Fibroblast of mammary gland (primary cell): ENCODE data around the gene DMXL1.

Experiments used
- DNase-seq: peaks from one replicate; pipeline ENCODE4 v3.0.0-alpha.2; 2010; ENCODE audit warnings: low read depth
- H3K4me3 ChIP-seq: 2 replicates; pipeline ENCODE4 v1.5.1; 2011; ENCODE audit warnings: low read depth, mild to moderate bottlenecking, low read length, moderate library complexity; ENCODE audit not compliant: control insufficient read depth
- TF ChIP-seq, protein P1 (sequence below): conservative IDR thresholded peaks from 2 replicates; pipeline ENCODE4 v1.5.1; 2011; ENCODE audit warnings: low read depth, low read length, inconsistent platforms; ENCODE audit not compliant: control insufficient read depth, insufficient read depth

DMXL1 gene, protein sequence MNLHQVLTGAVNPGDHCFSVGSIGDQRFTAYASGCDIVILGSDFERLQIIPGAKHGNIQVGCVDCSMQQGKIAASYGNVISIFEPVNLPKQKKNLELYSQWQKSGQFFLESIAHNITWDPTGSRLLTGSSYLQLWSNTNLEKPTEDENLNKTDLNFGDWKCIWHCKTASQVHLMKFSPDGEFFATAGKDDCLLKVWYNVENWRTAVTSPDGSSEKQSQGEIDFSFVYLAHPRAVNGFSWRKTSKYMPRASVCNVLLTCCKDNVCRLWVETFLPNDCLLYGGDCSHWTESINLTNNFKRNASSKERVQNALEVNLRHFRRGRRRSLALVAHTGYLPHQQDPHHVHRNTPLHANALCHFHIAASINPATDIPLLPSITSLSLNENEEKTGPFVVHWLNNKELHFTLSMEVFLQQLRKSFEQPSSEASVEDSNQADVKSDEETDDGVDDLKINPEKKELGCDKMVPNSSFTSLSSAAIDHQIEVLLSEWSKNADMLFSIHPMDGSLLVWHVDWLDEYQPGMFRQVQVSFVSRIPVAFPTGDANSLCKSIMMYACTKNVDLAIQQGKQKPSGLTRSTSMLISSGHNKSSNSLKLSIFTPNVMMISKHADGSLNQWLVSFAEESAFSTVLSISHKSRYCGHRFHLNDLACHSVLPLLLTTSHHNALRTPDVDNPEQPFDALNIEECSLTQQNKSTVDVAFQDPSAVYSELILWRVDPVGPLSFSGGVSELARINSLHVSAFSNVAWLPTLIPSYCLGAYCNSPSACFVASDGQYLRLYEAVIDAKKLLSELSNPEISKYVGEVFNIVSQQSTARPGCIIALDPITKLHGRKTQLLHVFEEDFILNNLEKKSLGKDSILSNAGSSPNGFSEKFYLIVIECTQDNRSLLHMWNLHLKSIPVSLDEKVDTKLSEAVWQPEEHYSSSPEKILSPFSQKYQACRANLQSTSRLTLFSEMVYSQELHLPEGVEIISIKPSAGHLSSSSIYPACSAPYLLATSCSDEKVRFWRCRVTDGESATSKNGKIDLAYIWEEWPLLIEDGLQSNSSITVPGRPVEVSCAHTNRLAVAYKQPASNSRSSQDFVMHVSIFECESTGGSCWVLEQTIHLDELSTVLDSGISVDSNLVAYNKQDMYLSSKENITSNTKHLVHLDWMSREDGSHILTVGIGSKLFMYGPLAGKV (N-terminal part only)

DNA sequence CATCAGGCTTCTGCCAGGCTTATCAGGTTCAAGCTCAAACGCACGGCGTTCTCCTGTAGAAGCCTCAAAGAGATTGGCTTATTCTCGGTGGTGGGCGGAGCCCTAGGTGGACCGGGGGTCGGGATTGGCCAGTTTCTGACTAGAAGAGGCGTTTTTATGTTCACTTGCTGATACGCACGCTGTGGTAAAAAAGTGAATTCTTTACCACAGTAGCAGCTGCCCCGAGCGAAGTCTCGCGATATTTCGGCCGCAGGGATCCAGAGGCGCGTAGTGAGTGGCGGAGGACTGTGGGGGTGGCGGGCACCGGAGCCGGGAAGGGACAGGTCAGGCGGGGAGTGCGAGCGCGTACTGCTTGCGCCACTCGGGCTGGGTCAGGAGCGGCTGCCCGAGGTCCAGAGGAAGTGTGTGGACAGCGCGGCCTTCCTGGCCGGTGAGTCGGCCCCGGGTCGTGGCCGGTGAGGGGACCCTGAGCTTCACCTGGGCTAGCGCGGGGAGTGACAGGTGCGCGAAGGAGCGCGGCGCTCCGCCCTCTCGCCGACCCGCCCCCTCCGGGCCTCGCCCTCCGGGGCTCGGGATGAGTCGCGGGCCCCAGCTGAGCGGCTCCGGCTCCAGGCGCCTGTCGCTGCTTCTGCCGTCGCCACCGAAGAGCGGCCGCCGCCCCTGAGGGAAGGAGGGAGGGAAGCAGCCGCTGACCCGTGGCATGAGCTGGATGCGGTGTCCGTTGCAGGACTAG lies at the start of gene DMXL1:
Gene DMXL1, plus strand, starts transcription at position 260 of the 733 bp plus-strand sequence. CDS start 483 bp downstream, outside the sequence.
- TF ChIP-seq, protein P1, sequence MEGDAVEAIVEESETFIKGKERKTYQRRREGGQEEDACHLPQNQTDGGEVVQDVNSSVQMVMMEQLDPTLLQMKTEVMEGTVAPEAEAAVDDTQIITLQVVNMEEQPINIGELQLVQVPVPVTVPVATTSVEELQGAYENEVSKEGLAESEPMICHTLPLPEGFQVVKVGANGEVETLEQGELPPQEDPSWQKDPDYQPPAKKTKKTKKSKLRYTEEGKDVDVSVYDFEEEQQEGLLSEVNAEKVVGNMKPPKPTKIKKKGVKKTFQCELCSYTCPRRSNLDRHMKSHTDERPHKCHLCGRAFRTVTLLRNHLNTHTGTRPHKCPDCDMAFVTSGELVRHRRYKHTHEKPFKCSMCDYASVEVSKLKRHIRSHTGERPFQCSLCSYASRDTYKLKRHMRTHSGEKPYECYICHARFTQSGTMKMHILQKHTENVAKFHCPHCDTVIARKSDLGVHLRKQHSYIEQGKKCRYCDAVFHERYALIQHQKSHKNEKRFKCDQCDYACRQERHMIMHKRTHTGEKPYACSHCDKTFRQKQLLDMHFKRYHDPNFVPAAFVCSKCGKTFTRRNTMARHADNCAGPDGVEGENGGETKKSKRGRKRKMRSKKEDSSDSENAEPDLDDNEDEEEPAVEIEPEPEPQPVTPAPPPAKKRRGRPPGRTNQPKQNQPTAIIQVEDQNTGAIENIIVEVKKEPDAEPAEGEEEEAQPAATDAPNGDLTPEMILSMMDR: no peak
- peak within 1 kb of the TSS; percentile 88 for H3K4me3 ChIP-seq
- DNase-seq: peak; percentile 99

DNA sequence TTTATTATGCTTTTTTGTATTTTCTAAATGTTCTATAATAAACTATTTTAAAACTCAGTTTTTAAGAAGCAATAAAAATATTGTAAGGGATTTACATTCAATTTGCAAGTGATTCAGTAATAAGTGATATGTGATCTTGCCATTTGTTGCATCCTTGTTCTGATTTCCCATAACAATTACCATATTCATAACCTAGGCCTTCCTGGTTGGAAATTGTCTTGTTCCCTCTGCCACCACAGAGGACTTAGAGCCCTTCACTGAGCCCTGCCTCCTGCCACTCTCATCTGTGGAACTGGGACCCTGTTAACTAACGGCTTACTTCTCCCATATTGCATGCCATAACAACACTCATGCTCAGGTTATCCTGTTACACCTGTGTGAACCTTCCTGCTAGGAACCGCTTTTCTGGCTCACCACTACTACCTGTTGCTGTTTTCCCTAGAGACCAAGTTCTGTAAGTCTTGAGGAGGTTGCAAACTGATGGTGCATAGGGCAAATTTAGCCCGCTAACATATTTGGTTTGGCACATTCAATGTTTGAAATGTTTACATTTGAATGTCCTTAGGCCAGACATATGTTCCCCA lies 49.6 kb upstream of the DMXL1 start:
- TF ChIP-seq, protein P1: no peak
- no peak overlapping the region for H3K4me3 ChIP-seq
- no peak for DNase-seq

DNA sequence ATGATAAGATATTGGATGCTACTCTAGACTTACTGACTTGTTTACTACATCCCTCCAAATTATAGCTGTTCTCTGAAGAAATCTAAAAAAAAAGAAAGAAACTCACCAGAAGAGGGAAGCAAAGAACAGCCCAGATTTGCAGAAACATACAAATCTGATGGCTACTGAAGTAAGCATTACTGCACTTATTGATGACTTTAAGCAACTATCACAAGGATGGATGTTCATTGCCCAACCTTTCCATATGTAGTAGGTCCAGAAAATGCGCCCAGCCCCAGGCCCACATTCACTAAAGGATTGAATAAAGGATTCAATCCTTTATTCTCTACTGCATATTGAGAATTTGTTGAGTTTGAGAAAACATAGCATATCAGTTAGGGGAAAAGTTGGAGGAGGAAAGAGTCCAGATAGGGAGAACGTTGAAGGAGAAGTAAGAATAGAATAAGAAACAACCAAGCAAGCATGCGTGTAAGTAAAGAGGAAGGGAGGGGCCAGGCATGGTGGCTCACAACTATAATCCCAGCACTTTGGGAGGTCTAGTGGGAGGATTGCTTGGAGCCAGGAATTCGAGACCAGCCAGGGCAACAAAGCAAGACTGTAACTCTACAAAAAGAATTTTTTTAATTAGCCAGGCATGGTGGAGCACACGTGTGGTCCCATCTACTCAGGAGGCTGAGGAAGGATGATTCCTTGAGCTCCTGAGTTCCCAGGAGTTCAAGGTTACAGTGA lies 48.7 kb upstream of the DMXL1 start:
- no peak overlapping the region for H3K4me3 ChIP-seq
- DNase-seq: peak; percentile 62
- TF ChIP-seq, protein P1: peak; percentile 63

DNA sequence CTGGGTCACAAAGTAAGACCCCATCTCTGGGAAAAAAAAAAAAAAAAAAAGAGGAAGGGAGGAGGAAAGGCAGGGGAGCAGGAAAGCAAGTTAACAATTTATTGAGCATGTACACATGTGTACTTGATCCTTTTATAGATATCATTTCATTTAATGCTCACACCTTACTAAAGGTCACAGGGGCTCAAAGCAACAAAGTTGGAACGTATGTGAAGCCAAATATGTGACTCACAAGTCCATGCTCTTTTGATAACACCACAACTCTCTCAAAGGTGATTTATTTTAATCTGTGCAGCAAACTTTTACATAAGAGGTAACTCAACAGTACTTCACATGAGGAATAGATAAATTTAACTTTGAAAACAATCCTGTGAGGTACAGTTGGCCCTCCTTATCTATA lies 48.1 kb upstream of the DMXL1 start:
- TF ChIP-seq, protein P1: no peak
- no peak for DNase-seq
- no peak overlapping the region for H3K4me3 ChIP-seq

DNA sequence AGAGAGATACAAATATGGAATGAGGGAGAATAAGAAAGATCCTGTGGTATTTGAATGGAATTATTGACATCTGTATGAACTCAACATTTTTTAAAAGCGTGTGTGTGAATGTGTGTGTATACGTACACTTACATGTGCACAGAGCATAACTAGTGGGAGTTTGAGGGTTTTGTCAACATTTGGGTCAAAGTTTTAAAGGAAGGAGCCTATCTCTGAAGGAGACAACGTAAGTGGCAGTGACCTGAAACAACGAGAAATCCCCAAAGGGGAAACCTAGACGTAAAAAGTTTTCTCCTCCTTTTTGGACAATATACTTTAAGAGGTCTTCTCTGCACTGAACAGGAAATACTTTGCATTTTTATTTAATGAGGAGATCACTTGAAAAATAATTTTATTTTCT lies 42.3 kb upstream of the DMXL1 start:
- TF ChIP-seq, protein P1: no peak
- H3K4me3 ChIP-seq: no peak overlapping the region
- no peak for DNase-seq
